Ureter (tissue), 1 donor: Measurements from ENCODE around the gene HS2ST1. TPM values are rescaled to one million over a fixed set of nuclear protein-coding genes. Genes with fewer than 3 reads are reported as not detected.
"Not testable (repeated sequence)": the region's sequence is repeated elsewhere in the genome, so short reads cannot be mapped to it uniquely, and the experiment has no call there.

Source experiments
- DNase-seq: peaks from one replicate; pipeline ENCODE4 v3.0.0-alpha.2; 2020; ENCODE audit warnings: low spot score
- total RNA-seq: library from RNA; stranded (reverse); gene quantifications from one replicate; pipeline ENCODE4 v1.2.4, GENCODE V29; 2023
- donor health status: DM: yes; HTN: yes; CAD: no.

Gene HS2ST1
- total RNA-seq, 1 donor from 2014 or later, result 25.6 TPM

DNA sequence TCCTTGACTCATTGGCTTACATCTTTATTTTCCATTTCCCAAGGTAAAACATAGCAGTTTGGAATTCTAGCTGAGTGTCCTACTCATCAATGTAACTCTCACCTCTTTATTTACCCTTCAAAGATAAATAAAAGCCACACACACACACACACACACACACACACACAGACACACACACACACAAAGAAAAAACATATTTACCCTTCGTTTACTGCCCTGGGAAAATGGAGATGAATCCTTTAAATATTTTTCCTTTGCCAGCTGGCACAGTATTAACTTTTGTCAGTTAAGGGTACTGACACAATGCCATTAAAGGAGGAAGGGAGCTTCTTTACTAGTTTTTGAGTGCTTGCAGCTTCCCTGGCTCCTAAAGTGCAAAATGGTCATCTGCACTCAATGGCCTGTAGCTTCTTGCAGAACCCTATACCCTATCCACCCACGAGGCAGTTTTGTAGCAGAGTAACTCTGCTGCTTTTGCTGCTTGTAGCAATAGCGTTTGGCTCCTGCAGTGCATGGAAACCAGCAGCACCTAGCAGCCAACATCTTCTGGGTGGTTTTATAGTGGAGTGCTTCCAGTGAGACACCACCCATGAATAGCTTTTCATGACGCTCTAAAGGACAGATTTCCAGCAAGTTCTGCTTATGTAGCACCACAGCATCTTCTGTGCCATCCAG lies 103.7 kb downstream of the HS2ST1 start:
- no peak for DNase-seq

DNA sequence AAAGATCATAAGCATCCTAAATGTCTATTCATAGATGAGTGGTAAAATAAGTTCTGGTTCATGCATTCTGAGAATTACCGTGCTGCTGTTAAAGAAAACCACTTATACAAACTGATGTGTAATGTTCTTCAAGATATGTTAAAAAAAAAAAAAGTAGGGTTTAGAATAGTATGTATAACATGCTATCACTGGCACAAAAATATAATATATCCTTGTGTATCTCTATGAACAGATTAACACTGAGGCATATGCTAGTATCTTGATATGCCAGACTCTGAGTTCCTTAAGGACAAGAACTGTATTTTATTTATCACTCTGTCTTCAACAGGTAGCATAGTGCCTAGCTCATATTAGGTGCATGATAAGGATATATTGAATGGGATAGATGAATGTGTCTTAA lies 108.9 kb downstream of the HS2ST1 start:
- DNase-seq, result no peak

DNA sequence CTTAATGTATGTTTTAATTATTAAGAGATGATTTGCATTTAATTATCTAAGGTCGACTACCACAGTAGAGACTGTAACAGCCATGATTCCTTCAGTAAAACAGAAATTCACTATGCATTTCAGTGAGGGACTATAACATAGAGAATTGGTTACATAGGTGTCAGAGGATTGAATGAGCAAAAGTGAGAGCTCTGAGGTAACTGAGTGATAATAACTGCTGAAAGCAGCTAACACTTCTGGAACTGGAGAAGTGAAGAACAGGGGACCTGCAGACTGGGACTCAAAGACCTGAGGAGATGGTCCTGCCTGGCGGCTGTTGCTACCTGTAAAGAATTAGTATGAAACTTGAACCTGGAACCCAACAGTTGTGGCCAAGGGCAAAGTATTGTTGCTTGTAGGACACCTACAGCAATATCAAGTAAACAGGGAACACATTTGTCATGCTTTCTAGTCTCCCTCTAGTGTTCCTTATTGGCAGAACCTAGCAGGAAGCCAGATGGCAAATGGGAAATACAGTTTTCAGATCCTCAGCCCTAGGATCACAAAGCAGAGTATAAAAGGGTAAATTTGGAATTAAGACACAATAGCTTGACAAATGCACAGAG lies 110.6 kb downstream of the HS2ST1 start:
- no peak for DNase-seq

DNA sequence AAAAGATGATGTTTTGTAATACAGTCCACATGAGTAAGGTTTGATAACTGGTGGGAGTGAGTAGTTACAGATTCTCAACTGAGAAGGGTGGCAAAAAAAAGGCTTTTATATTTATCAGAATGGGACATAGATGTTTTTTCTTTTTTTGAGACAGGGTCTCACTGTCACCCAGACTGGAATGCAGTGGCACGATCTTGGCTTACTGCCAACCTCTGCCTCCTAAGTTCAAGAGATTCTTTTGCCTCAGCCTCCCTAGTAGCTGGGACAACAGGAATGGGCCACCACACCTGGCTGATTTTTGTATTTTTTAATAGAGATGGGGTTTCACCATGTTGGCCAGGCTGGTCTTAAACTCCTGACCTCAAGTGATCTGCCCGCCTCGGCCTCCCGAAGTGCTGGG lies 113.1 kb downstream of the HS2ST1 start:
- not testable (repeated sequence) for DNase-seq

GRCh38 chr1:87028576-87028975 lies 114.1 kb downstream of the HS2ST1 start:
- no peak for DNase-seq

DNA sequence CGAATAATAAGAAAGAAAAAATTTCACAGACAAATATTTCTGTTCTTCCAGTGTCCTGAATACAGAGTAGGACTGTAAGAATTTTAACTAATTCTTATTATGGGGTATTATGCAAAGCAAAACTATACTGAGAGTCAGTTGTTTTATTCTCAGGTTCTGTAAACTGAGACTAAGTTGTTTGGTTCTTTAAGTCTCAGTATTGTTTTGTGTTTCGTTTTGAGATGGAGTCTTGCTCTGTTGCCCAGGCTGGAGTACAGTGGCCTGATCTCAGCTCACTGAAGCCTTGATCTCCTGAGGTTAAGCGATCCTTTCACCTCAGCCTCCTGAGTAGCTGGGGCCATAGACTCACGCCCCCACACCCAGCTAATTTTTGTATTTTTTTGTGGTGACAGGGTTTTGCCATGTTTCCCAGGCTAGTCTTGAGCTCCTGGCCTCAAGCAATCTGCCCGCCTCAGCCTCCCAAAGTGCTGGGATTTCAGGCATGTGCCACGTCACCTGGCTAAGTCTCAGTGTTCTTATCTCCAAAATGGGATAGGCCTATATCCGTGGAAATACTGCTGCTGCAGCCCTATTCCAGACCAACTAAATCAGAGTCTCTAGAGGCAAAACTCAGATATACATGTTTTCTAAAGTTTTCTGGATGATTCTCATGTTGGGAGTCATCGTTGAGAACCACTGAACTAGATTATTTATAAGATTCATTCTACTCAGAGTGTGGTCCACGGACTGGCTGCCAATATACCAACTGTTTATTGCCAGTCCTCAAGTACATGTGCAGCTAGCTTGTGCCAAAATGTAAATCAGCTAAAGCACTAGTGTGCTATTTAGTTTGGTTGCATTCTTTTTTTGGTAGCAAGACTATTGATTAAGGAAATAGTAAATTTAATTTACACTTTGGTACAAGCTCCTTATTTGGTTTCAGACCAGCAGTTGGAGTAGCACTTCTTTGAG lies 116.6 kb downstream of the HS2ST1 start:
- DNase-seq, result no peak

DNA sequence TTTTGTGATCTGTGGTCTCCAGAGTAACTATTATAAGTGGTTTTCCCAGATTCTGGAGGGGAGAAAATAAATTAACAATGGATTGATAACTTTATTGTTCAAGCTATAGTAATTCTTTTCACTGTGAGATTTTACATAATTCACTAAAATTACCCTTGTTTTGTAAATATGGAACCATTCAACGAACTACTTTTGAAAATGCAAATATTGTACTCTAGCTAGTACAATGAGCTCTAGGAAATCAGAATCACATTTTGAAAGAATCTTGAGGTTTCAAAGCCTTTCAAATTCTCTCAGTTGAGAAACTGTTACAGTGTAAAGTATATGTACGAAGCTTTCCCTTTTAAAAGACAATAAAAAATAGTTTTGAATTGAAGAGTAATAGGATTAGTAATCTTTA lies 119.9 kb downstream of the HS2ST1 start:
- no peak for DNase-seq

DNA sequence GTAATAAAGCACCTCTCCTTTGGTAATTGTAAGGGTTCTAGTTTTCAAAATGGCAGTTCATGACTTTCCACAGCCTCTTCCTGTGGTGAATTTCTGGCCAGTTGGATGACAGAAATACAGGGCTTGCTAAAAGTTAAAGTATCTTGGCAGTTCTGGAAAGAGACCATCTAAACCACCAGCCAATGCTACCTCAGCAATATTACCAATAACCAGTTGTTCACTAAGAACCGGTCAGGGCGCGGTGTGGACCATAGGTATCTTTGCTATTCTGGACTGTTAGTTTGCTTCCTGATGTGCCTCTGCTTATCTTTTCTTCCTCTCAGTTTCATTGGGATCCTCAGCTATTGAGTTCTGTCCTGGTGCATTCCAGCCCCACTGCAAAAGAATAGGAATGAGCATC lies 124.7 kb downstream of the HS2ST1 start:
- no peak for DNase-seq

GRCh38 chr1:87042111-87042811 lies 127.8 kb downstream of the HS2ST1 start:
- DNase-seq, result no peak

GRCh38 chr1:87044424-87044823 lies 130.0 kb downstream of the HS2ST1 start:
- DNase-seq, result no peak

GRCh38 chr1:87044840-87045239 lies 130.4 kb downstream of the HS2ST1 start:
- no peak for DNase-seq

- no peak for DNase-seq
Observed at GRCh38 chr1:87045761-87046304, 131.4 kb downstream of the HS2ST1 start.

DNA sequence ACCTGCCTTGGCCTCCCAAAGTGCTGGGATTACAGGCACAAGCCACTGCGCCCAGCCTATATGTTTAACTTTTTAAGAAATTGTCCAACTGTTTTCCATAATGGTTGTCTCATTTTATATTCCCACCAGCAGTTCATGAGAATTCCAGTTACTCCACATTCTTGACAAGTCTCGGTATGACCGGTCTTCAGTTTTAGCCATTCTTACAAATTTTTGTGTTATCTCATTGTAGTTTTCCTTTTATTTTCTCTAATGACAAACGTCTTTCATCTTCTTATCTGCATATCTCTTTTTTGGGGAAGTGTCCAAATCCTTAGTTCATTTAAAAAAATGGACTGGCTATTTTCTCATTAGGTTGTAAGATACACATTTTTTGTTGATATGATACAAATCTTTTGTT lies 132.5 kb downstream of the HS2ST1 start:
- DNase-seq, result no peak

DNA sequence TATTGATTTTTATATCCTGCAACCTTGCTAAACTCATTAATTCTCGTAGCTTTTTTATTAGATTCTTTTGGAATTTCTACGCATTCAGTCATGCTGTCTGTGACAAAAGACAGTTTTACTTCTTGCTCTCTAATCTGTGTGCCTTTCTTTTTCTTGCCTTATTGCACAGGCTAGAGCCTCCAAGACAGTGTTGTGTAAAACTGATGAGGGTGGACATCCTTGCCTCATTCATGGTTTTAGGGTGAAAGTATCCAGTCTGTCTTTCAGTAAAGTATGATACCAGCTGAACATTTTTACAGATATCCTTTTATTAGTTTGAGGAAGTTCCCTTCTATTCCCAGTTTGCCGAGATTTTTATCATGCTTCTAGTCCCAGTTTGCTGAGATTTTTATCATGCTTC lies 133.8 kb downstream of the HS2ST1 start:
- no peak for DNase-seq

DNA sequence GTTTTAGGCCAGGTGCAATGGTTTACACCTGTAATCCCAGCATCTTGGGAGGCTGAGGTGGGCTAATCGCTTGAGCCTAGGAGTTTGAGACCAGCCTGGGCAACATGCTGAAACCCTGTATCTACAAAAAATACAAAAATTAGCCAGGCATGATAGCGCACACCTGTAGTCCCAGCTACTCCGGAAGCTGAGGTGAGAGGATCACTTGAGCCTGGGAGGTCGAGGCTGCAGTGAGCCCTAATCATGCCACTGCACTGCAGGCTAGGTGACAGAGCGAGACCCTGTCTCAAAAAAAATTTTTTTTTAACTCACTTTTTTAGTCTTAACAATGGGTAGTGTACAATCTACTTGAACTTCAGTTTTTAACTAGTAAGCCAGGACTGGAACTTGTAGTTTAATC lies 137.5 kb downstream of the HS2ST1 start:
- DNase-seq, result no peak

DNA sequence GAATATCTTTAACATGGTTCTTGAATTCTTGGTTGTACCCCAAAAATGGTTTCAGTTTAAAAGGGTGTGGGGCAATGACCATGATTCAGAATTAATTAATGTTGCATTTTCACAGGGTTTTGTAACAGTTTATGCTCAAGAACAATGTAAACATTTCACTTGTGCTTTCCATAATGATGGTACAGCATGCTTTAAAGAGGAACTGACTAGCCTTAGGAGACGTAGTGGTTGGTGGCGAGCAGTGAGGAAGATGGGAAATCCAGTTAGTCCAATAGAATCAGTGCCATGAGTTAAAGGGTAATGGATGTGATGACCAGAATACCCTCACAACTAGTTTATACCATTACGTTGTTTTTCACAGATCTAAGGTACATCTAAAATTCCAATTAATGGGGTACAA lies 138.0 kb downstream of the HS2ST1 start:
- DNase-seq, result no peak

DNA sequence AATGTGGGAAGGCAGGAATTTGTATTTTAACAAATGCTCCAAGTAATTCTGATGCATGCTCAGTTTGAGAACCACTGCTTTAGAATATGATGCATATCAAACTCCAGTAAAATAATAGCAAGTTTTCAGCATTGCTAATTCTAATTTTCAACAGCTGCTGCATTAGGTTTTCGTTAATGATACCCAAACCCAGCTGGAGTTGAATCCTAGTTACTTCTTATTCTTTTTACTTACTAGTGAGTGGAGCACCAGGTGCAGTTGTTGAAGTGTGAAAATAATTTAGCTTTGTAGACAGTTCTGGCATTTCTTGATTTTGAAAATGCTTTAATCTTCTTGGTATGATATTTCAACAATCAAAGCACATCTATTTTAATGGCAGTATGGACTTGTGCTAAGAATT lies 138.5 kb downstream of the HS2ST1 start:
- no peak for DNase-seq

DNA sequence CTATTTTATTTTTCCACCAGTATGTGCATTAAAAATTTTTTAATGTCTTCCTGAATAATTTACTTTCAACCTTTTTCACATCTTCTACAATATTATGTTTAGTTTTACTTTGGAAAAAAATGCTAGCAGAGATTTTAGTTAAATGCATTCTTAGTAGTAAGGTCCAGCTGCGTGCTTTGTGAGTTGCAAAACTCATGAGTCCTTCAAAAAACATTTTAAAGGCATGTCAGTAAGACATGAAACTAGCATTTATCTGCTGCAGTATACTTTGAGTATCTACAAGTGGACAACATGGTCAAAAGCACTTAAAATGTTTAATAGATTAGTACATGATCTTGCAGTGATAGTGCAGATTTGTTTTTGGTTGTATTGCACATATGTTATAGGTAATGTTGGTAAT lies 139.0 kb downstream of the HS2ST1 start:
- DNase-seq, result no peak

GRCh38 chr1:87056974-87057373 lies 142.5 kb downstream of the HS2ST1 start:
- DNase-seq, result no peak

GRCh38 chr1:87058343-87058649 lies 143.9 kb downstream of the HS2ST1 start:
- DNase-seq, result no peak

DNA sequence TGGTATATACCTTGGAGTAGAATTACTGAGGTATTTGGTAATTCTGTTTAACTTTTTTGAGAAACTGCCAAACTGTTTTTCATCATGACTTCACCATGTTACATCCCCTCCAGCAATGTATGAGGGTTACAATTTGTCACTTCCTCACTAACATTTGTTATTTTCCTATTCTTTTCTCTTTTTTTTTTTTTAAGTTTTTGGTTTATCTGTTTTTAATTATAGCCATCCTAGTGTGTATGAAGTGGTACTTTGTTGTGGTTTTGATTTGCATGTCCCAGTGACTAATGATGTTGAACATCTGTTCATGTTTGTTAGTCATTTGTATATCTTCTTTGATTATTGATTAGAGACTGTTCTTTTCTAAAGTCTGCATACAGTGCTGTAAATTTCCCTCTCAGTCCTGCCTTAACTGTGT lies 147.3 kb downstream of the HS2ST1 start:
- DNase-seq, result no peak

GRCh38 chr1:87062687-87063086 lies 148.3 kb downstream of the HS2ST1 start:
- no peak for DNase-seq
